GM18951 (cell line): ENCODE results near the gene USP48.

Experiments used
- POLR2A ChIP-seq: IDR thresholded peaks from 4 replicates; pipeline ENCODE4 v1.6.1; 2011; ENCODE audit warnings: mild to moderate bottlenecking; ENCODE audit not compliant: insufficient read length, insufficient read depth; ENCODE audit errors: extremely low read depth
- in situ Hi-C: fragments of 300-500 bp; cut with MboI; formaldehyde crosslinking; loops from one replicate; pipeline ENCODE4 v1.12.0; 2022; ENCODE audit warnings: low sequenced_read_pairs, mixed read lengths, inconsistent platforms; ENCODE audit not compliant: unreplicated experiment

Gene USP48

DNA sequence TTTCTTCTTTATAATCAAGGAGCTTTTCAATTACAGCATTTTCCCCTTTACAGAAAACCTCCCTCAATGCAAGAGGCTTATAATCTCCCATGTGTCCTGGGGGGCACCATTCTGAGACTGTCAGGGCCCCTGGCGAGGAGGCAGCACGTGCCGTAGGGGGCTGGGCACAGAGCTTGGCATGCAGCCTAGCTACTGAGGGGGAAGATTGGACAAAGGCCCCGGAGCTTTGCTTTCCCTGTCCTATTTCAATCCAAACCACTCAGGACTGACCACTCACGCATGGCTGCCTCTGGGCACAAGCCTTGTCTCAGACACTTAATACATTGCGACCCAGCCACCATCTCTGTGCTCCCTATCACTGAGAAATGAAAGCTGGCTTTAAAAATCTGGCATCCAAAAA lies 111.0 kb downstream of the USP48 start:
- in situ Hi-C loops: no loop called here
- TF ChIP-seq POLR2A: no peak

DNA sequence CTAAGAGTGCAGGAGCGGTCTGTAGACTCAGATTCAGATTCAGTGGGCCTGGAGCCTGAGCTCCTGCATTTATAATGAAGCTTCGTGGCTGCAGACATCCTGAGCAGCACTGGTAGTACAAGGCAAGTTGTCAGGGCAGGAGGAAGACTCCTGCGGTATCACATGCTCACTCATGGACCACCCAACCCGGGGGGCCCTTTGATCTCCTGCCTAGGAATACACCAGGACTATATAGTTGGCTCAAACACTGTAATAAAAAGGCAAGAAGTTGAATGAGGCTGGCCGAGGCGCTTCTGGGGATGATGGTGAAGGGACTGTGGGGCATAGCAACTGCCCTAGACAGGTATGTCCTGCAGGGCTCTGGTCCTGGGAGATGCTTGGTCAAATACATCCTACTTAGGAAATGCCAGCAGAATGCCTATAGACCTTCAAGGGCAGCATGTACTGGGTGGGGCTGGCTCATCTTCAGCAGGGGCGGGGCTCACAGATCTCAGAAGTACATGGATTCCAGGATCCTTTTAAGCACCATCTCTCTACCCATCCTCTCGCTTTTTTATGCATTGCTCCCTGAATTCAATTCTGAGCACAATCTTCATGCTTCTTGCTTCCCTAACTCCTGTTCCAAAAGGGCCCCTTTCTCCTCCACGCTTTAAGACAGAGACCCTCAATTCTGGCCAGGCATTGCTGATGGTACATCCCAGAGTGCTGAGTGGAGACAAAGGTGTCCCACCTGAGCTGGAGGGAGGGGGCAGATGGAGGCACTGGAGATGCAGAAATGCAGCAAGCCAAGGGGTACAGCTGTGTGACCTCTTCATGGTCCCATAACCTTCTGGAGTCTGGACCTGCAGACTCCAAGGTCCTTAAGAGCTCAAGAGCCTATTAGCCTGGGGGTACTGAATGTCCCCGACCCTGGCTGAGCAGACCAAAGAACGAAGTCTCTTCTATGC lies 111.7 kb downstream of the USP48 start:
- TF ChIP-seq POLR2A: no peak
- in situ Hi-C loops: no loop called here

DNA sequence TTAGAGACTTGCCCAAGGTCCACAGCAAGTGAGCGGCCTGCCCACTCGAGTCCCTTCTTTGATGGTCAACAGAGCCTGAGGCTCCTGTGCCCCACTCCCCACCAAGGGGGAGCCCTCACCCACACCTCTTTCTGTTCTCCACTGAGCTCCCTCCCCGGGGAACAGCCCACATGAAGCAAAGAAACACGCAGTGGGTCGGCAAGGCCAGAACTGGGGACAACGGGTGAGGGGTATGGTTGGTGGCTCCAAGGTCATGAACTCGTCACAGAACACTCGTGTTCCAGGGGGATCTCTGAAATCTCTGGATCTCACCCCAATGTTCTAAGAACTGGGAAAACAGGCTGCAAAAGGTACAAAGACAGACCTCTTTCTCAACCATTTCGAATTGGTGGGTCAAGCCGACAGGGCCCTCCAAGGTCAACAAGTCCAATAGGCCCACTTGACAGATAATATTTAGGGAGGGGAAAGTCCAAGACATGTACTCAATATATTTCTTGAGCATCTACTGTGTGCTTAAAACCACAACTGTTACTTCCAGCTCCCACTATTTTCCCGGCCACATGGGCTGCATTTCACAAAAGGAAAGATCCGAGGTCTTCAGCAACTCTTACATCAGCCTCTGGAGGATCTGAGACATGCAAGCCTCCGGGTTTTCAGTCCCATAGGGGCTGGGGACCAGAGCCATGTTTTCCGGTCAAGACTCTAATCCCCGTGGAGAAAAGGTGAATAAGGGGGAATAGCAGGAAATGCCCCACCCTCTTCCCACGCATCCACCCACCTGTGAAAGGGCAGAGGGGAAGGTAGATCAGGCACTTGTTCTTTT lies 112.7 kb downstream of the USP48 start:
- no peak for TF ChIP-seq POLR2A
- in situ Hi-C loops: no loop called here

DNA sequence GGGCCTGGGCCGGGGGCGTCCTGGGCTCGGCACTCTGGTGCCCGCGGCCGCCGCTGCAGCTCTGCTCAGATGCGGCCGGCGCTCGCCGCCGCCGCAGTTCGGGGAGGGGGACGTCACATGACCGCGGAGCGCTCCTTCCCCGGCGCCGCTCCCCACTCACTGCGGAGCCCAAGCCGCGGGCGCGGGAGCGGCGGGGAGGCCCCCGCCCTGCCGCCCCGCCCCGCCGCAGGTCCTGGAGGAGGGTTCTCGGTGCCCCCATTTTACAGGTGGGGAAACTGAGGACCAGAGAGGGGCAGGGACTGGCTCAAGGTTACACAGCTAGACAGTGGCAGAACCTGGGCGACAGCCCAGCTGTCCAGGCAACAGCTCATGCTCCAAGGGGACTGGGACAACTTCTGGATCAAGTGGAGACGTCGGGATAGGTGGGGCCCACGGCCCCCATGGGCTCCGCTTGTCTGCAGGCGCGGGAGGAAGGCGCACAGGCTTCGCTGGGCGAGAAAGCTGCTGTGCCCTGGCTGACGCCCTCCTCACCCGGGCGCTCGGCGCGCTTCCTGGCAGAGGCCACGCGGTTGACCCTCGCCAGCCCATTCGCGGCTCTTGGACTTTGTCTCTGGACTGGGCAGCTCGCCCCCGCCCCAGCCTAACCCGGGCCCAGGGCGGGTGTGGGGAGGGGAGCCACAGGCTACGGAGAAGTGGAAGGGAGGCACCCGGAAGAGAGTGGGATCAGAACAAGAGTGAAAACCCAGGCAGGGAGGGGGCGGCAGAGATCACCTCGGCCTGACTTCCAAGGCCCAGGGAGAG lies 113.5 kb downstream of the USP48 start, which contains the start of gene RAP1GAP:
Gene RAP1GAP, minus strand, starts transcription at position 100 of the 801 bp plus-strand sequence. CDS start 49,325 bp downstream, outside the sequence.
- no peak for TF ChIP-seq POLR2A
- in situ Hi-C loops: no loop called here

DNA sequence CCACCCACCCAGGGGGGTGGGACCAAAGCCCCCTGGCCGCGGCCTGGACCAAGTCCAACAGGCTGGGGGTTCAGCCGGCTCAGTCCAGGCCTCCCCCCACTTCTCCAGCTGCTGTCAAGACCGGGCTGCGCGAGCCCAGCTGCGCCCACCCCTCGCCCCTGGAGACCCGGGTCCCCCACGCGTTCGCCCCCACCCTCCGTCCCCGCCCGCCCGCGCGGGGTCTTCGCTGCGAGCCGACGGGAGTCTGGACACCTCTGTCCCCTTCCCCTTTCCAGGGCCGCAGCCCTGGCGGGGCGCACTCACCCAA lies 114.0 kb downstream of the USP48 start:
- in situ Hi-C loops: no loop called here
- no peak for TF ChIP-seq POLR2A

DNA sequence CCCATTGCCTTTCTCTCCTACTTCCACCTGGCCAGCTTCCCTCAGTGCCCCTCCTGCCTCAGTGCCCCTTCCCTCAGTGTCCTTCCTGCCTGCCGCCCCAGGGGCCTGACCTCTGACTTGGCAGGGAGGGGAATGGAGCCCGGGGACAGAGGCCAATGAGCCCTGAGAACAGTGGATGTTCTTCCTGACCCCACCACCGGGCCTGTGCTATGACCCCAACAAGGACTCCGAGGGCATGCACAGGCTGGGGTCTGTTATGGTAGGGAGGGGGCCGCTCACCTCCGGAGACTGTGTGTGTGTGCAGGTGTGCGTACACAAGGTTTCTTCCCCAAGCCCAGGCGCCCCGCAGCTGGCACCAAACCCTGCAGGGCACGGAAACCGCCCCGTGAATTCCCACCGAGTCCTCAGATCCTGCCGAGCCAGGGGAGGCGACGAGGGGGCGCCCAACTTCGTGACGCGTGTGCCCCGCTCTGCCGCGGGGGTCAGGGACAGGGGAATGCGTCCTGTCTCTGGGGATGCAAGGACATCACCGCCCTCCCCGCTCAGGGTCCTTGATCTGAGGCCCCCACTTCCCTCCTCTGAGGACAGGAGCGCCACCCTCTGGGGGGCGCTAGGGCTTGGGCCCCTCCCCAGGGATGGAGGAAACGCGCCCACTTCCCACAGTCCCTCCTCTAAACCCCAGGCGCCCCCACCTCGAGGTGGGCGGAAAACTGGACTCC lies 114.6 kb downstream of the USP48 start:
- TF ChIP-seq POLR2A: no peak
- in situ Hi-C loops: no loop called here

DNA sequence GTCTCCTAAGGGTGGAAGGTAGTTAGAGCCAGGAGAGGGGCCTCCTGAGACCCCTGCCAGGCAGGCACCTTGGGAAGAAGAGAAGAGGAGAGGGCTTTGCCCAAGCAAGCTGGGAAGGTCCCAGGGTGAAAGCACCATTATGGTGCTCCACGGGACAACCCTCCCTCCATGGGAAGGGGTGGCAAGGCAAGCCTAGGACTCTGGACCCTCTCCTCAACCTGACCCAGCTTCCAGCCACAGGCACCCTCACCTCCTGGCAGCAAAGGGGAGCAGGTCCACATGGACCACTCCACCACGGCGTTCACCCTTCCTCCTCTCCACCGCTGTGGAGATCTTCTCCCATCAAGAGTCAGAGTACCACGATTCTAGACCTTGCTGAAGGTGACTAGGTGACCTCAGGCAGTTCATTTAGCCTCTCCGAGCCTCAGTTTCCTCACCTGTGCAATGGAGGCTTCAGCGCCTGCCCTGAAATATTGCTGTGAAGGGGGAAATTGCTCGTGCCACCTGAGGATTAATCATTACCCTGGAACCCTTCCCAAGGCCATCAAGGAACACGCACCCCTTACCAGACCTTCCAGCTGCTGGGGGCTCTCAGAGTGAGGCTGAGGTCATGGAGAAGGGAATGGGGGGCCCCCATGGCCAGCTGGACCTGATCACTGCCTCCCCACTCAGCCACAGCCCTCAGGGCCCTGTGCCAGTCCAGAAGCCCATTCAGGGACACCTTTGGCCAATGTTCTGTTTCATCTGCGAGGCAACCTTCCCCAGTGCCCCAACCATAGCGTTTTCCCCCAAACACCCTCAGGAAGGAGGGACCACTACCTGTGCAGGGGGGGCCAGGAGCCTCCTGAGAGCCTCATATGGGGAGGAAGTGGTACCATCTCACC lies 115.4 kb downstream of the USP48 start:
- TF ChIP-seq POLR2A: no peak
- in situ Hi-C loops: no loop called here

DNA sequence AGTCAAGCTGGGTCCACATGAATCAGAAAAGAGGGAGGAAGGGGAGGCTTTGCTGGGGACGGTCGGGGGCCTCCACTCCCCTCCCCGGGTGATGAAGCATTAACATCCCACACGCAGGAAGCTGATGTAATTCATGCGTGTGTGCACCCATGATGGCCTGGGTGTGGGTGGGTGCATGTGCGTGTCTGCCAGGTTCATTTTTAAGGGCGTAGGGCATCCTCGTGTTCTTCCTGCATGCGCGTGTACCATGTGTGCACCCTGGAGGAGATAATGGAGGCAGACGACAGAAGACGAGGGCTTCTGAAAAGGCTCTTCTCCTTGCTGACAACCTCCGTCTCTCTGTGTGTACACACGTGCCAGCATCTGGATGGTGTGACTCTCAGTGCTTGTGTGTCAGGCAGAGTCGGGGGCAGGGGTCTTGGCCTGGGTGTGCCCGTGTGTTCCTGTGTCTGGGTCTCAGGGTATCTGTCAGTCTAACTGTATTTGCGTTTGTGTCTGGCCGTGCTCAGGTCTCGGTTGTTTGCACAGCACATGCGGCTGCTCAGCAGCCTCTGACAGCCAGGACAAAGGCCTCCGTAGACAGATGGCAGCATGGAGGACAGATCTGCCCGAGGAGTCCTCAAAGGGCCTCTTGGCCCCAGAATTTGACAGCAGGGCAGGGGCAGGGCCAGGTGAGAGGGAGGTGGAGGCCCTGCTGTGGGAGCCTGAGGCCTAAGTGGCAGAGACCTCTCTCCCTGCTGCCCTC lies 116.2 kb downstream of the USP48 start:
- TF ChIP-seq POLR2A: no peak
- in situ Hi-C loops: no loop called here

DNA sequence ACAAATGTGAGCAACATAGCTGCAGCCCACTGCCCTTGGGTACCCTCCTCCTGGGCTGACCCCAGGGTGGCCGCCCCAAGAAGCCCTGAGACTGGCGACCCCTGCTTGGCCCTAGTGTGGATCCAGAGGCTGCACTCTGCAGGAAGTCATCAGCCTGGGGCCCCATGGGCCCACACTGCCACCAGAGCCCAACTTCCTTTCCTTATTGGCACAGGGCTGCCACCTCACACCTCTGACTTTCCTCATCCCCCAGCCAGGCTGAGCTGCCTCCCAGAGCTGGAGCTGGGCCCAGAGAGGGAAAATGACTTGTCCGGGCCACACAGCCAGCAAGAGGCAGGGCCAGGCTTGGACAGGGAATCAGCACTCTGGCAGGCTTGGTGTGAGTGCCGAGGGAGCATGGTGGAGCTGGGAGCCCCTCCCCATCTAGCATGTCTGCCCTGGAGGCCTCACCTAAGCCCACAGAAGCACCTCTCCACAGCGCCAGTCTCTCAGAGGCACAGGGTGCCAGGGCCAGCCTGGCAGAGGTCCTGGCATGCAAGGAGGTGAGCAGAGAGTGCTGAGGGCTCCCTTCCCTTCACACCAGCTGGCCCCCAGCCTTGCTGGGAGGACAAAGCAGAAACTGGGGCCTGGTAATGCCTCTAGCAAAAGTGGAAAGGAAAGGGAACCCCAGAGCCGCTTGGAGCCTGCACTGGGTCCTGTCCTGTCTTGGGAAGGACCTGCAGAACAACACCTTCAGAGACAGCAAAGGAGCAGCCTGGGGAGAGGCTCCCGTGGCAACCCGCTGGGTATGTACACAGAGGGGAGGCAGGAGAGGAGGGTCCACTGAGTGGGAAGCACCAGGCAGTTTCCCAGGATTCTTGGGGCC lies 117.0 kb downstream of the USP48 start:
- TF ChIP-seq POLR2A: no peak
- in situ Hi-C loops: no loop called here
